GM19372 (cell line): ENCODE measurements around the gene VWA1.
"Not testable (repeated sequence)": the region's sequence is repeated elsewhere in the genome, so short reads cannot be mapped to it uniquely, and the experiment has no call there.

Experiments
- ATAC-seq: cut with Tn5 transposase; IDR thresholded peaks from one replicate; pipeline ENCODE4 v1.9.1; 2021; ENCODE audit warnings: mild to moderate bottlenecking, low read depth, moderate library complexity; ENCODE audit not compliant: unreplicated experiment

The VWA1 gene

GRCh38 chr1:1476011-1476410, 40.5 kb downstream of the VWA1 start:
- ATAC-seq, result not testable (repeated sequence)

GRCh38 chr1:1477206-1477605, 41.7 kb downstream of the VWA1 start:
- ATAC-seq, result no peak

- no peak for ATAC-seq
Measured at GRCh38 chr1:1479547-1480487, 44.3 kb downstream of the VWA1 start.

- not testable (repeated sequence) for ATAC-seq
Measured at GRCh38 chr1:1480488-1480867, 45.0 kb downstream of the VWA1 start.

- not testable (repeated sequence) for ATAC-seq
Measured at GRCh38 chr1:1481811-1482210, 46.3 kb downstream of the VWA1 start.

GRCh38 chr1:1482856-1483255, 47.4 kb downstream of the VWA1 start:
- ATAC-seq, result no peak

- ATAC-seq, result no peak
Measured at GRCh38 chr1:1483714-1484113, 48.2 kb downstream of the VWA1 start.

- not testable (repeated sequence) for ATAC-seq
Measured at GRCh38 chr1:1484976-1485750, 49.7 kb downstream of the VWA1 start.

GRCh38 chr1:1485755-1486317, 50.3 kb downstream of the VWA1 start:
- not testable (repeated sequence) for ATAC-seq

GRCh38 chr1:1487701-1488100, 52.2 kb downstream of the VWA1 start:
- no peak for ATAC-seq

- no peak for ATAC-seq
Measured at GRCh38 chr1:1489231-1489630, 53.7 kb downstream of the VWA1 start.

- ATAC-seq, result no peak
Measured at GRCh38 chr1:1489861-1490260, 54.4 kb downstream of the VWA1 start.

GRCh38 chr1:1490633-1491230, 55.2 kb downstream of the VWA1 start:
- ATAC-seq, result no peak

GRCh38 chr1:1491601-1492000, 56.1 kb downstream of the VWA1 start:
- no peak for ATAC-seq
